ENCODE results near the gene PLEKHD1. TPM values are rescaled to one million over a fixed set of nuclear protein-coding genes. Genes with fewer than 3 reads are reported as not detected.

Gene PLEKHD1
- total and polyA plus RNA-seq, 4 donors = 0.05 to 0.08 (median 0.06) TPM; not detected in 1

DNA sequence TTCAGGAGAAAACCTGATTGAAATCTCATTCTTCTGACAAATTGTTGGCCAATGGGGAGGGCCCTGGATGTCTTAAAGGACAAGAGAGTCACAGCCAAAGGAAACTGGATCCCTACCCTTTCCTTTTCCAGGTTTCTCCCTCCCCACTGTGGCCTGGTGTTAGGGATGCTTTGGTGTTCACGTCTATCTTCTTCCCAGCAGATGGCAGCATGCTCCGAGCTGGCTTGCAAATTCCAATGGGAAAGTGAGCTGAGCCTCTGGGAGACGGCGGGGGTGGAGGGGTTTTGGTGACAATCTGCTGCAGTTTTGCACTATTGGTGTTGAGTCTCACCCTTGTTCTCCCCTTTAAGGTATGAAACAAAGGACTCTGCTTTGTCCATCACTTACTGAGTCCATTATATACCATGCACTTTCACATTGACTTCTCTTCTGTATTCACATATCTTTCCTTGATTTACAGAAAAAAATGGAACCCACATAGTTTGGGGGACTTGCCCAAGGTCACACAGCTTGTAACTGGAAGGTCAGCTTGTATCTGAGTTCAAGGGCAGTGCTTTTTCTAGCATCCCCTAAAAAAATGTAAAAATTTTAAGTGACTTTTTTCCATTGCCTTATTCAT is 50.8 kb downstream of the PLEKHD1 start:
- Histone ChIP-seq H3K4me3 (ENCODE audit: low read depth in 1 of 3, low read length in 3 of 3) (no peak overlapping the region), H3K9me3 (ENCODE audit: control insufficient read depth in 4 of 4, low read length in 3 of 4) (no peaks in the 10 kb centered on the region), H3K36me3 (ENCODE audit: control insufficient read depth in 4 of 4, insufficient read depth in 3 of 4, low read depth in 1 of 4, low read length in 3 of 4) (no peaks in the 10 kb centered on the region), H3K27ac (ENCODE audit: low read depth in 1 of 2, low read length in 2 of 2) (no peak overlapping the region), H3K9ac (ENCODE audit: low read depth in 1 of 2, low read length in 2 of 2) (no peak overlapping the region), H3K27me3 (ENCODE audit: control insufficient read depth in 4 of 4, insufficient read depth in 4 of 4, low read length in 3 of 4) (no peaks in the 10 kb centered on the region), H3K4me1 (ENCODE audit: control insufficient read depth in 4 of 4, insufficient read depth in 4 of 4, low read length in 3 of 4) (peaks cover 0 to 3% (median 3%) of the 10 kb centered on the region in 4 donors)
- TF ChIP-seq RAD21 (IDR thresholded peaks at IDR 0.05) = peak; percentile 89
- TF ChIP-seq, protein P1, sequence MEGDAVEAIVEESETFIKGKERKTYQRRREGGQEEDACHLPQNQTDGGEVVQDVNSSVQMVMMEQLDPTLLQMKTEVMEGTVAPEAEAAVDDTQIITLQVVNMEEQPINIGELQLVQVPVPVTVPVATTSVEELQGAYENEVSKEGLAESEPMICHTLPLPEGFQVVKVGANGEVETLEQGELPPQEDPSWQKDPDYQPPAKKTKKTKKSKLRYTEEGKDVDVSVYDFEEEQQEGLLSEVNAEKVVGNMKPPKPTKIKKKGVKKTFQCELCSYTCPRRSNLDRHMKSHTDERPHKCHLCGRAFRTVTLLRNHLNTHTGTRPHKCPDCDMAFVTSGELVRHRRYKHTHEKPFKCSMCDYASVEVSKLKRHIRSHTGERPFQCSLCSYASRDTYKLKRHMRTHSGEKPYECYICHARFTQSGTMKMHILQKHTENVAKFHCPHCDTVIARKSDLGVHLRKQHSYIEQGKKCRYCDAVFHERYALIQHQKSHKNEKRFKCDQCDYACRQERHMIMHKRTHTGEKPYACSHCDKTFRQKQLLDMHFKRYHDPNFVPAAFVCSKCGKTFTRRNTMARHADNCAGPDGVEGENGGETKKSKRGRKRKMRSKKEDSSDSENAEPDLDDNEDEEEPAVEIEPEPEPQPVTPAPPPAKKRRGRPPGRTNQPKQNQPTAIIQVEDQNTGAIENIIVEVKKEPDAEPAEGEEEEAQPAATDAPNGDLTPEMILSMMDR (IDR thresholded peaks at IDR 0.05; ENCODE audit: low read depth, low read length, missing input control) = peak; percentile 53
- no peak for TF ChIP-seq HNF4A (conservative IDR thresholded peaks at IDR 0.05)
- TF ChIP-seq, protein P2, sequence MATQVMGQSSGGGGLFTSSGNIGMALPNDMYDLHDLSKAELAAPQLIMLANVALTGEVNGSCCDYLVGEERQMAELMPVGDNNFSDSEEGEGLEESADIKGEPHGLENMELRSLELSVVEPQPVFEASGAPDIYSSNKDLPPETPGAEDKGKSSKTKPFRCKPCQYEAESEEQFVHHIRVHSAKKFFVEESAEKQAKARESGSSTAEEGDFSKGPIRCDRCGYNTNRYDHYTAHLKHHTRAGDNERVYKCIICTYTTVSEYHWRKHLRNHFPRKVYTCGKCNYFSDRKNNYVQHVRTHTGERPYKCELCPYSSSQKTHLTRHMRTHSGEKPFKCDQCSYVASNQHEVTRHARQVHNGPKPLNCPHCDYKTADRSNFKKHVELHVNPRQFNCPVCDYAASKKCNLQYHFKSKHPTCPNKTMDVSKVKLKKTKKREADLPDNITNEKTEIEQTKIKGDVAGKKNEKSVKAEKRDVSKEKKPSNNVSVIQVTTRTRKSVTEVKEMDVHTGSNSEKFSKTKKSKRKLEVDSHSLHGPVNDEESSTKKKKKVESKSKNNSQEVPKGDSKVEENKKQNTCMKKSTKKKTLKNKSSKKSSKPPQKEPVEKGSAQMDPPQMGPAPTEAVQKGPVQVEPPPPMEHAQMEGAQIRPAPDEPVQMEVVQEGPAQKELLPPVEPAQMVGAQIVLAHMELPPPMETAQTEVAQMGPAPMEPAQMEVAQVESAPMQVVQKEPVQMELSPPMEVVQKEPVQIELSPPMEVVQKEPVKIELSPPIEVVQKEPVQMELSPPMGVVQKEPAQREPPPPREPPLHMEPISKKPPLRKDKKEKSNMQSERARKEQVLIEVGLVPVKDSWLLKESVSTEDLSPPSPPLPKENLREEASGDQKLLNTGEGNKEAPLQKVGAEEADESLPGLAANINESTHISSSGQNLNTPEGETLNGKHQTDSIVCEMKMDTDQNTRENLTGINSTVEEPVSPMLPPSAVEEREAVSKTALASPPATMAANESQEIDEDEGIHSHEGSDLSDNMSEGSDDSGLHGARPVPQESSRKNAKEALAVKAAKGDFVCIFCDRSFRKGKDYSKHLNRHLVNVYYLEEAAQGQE (IDR thresholded peaks at IDR 0.05) = no peak
- DNase-seq (ENCODE audit: low spot score) = no peak
- WGBS = 2% methylated on average over 4 of the region's 4 CpGs

DNA sequence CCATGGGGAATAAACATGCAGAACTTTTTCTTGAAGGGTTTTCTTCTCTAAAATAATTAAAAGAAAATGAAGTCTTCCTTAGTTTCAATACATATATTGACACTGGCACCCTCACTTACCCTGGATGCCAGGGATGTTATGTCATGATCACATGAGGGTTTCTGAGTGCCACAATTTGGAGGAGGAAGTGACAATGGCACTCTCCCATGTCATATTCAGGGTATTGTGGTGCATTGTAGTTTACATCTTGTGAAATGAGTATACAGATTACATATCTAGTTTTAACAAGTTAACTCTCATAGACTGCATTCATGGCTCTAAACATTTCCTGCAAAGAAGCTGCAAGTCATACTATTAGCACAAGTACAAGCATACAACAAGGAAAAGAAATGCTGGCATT is 52.4 kb downstream of the PLEKHD1 start:
- Histone ChIP-seq H3K27ac (ENCODE audit: low read depth in 1 of 2, low read length in 2 of 2) (no peak overlapping the region), H3K4me3 (ENCODE audit: low read depth in 1 of 3, low read length in 3 of 3) (no peak overlapping the region), H3K9me3 (ENCODE audit: control insufficient read depth in 4 of 4, low read length in 3 of 4) (no peaks in the 10 kb centered on the region), H3K36me3 (ENCODE audit: control insufficient read depth in 4 of 4, insufficient read depth in 3 of 4, low read depth in 1 of 4, low read length in 3 of 4) (no peaks in the 10 kb centered on the region), H3K27me3 (ENCODE audit: control insufficient read depth in 4 of 4, insufficient read depth in 4 of 4, low read length in 3 of 4) (no peaks in the 10 kb centered on the region), H3K4me1 (ENCODE audit: control insufficient read depth in 4 of 4, insufficient read depth in 4 of 4, low read length in 3 of 4) (peaks cover 0 to 11% (median 7%) of the 10 kb centered on the region in 4 donors), H3K9ac (ENCODE audit: low read depth in 1 of 2, low read length in 2 of 2) (no peak overlapping the region)
- no peak for DNase-seq (ENCODE audit: low spot score)
- TF ChIP-seq, protein P3, sequence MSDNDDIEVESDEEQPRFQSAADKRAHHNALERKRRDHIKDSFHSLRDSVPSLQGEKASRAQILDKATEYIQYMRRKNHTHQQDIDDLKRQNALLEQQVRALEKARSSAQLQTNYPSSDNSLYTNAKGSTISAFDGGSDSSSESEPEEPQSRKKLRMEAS (IDR thresholded peaks at IDR 0.05) = no peak
- no peak for TF ChIP-seq HNF4A (conservative IDR thresholded peaks at IDR 0.05)
- no peak for TF ChIP-seq GABPA (IDR thresholded peaks at IDR 0.05 in 1 of 2, conservative IDR thresholded peaks at IDR 0.05 in 1 of 2)
- no peak for TF ChIP-seq HNF4G (IDR thresholded peaks at IDR 0.05)
- no peak for TF ChIP-seq FOXA2 (IDR thresholded peaks at IDR 0.05)
- TF ChIP-seq, protein P2 (IDR thresholded peaks at IDR 0.05) = no peak
- TF ChIP-seq JUND (IDR thresholded peaks at IDR 0.05) = no peak

Measured in liver (tissue), 9 donors.